WERI-Rb-1 (cell line): ENCODE results near the gene APOH.

Source experiments
- DNase-seq: peaks from one replicate; pipeline ENCODE4 v3.0.0-alpha.2; 2020
- H3K27ac ChIP-seq: fragments of 250-450 bp; sonication (Bioruptor Pico); 2 replicates; pipeline ENCODE4 v1.5.1; 2020; ENCODE audit warnings: mild to moderate bottlenecking, moderate library complexity
- H3K27me3 ChIP-seq: fragments of 250-450 bp; sonication (Bioruptor Pico); 2 replicates; pipeline ENCODE4 v1.5.1; 2021; ENCODE audit warnings: mild to moderate bottlenecking, low read depth, moderate library complexity; ENCODE audit not compliant: insufficient read depth, severe bottlenecking
- H3K36me3 ChIP-seq: fragments of 250-450 bp; sonication (Bioruptor Pico); 2 replicates; pipeline ENCODE4 v1.5.1; 2020; ENCODE audit warnings: mild to moderate bottlenecking, moderate library complexity
- H3K4me3 ChIP-seq: 2 replicates; pipeline ENCODE4 v1.5.1; 2011; ENCODE audit warnings: low read depth, mild to moderate bottlenecking, control low read depth, low read length
- H3K9me3 ChIP-seq: fragments of 250-450 bp; sonication (Bioruptor Pico); 2 replicates; pipeline ENCODE4 v1.5.1; 2021; ENCODE audit warnings: mild to moderate bottlenecking, moderate library complexity; ENCODE audit not compliant: severe bottlenecking
- CTCF ChIP-seq: IDR thresholded peaks from 2 replicates; pipeline ENCODE4 v1.5.1; 2011; ENCODE audit warnings: low read depth, mild to moderate bottlenecking, control low read depth, inconsistent platforms, low read length

The APOH gene

GRCh38 chr17:66190738-66191592, 38.2 kb downstream of the APOH start:
- H3K9me3 ChIP-seq: no peaks in the 10 kb centered on the region
- peak overlapping the region; percentile 61 for H3K27ac ChIP-seq
- peak; percentile 47 for DNase-seq
- no peak for TF ChIP-seq CTCF
- no peaks in the 10 kb centered on the region; the same call in 1 of the 2 replicates for H3K36me3 ChIP-seq
- no peaks in the 10 kb centered on the region for H3K27me3 ChIP-seq
- peak overlapping the region; percentile 79 for H3K4me3 ChIP-seq

GRCh38 chr17:66187718-66188117, 41.5 kb downstream of the APOH start:
- DNase-seq: no peak
- Histone ChIP-seq H3K27ac (no peak overlapping the region), H3K4me3 (no peak overlapping the region), H3K36me3 (peaks cover 2% of the 10 kb centered on the region; the same call in 1 of the 2 replicates), H3K27me3 (no peaks in the 10 kb centered on the region), H3K9me3 (no peaks in the 10 kb centered on the region)
- no peak for TF ChIP-seq CTCF

- peaks cover 10% of the 10 kb centered on the region for H3K36me3 ChIP-seq
- no peak overlapping the region for H3K4me3 ChIP-seq
- H3K9me3 ChIP-seq: no peaks in the 10 kb centered on the region
- no peaks in the 10 kb centered on the region for H3K27me3 ChIP-seq
- TF ChIP-seq CTCF: no peak
- DNase-seq: no peak
- no peak overlapping the region for H3K27ac ChIP-seq
Observed at GRCh38 chr17:66185862-66186261, 43.4 kb downstream of the APOH start.

GRCh38 chr17:66184392-66184791, 44.8 kb downstream of the APOH start:
- DNase-seq: no peak

GRCh38 chr17:66183529-66183928, 45.7 kb downstream of the APOH start:
- DNase-seq: no peak
- no peak for TF ChIP-seq CTCF
- no peaks in the 10 kb centered on the region for H3K9me3 ChIP-seq
- no peaks in the 10 kb centered on the region for H3K27me3 ChIP-seq
- H3K36me3 ChIP-seq: peaks cover 10% of the 10 kb centered on the region
- no peak overlapping the region for H3K27ac ChIP-seq
- no peak overlapping the region for H3K4me3 ChIP-seq

More at GRCh38 chr17:66184392-66184791, 44.8 kb downstream of the APOH start:
- TF ChIP-seq CTCF: no peak
- H3K36me3 ChIP-seq: peaks cover 10% of the 10 kb centered on the region
- H3K27ac ChIP-seq: no peak overlapping the region
- no peaks in the 10 kb centered on the region for H3K27me3 ChIP-seq
- no peak overlapping the region for H3K4me3 ChIP-seq
- no peaks in the 10 kb centered on the region for H3K9me3 ChIP-seq

- no peak for DNase-seq
- no peak overlapping the region for H3K27ac ChIP-seq
- H3K27me3 ChIP-seq: no peaks in the 10 kb centered on the region
- H3K9me3 ChIP-seq: no peaks in the 10 kb centered on the region
- TF ChIP-seq CTCF: no peak
- peaks cover 10% of the 10 kb centered on the region for H3K36me3 ChIP-seq
- H3K4me3 ChIP-seq: no peak overlapping the region
Observed at GRCh38 chr17:66178642-66179041, 50.6 kb downstream of the APOH start.
